Caco-2 (cell line): ENCODE measurements around the gene SLCO4A1. TPM values are rescaled to one million over a fixed set of nuclear protein-coding genes. Genes with fewer than 3 reads are reported as not detected.

Source experiments
- BruUV-seq: library from RNA; stranded (reverse); fragments of 400-500 nt; replicated peaks from 2 replicates; lab custom pipeline; 2021; lab: Mats Ljungman, UMichigan
- CTCF ChIA-PET: fragments of 300-600 bp; sonication (Branson Sonifier 250); formaldehyde crosslinking; loops from one replicate; lab custom pipeline; 2022; ENCODE audit warnings: antibody characterized with exemption; lab: Charles Lee
- POLR2A ChIA-PET: fragments of 300-600 bp; sonication (Branson Sonifier 250); formaldehyde crosslinking; loops from one replicate; lab custom pipeline; 2022; ENCODE audit warnings: antibody characterized with exemption; lab: Charles Lee
- DNase-seq, 2 experiments: peaks; one replicate each; pipeline versions ENCODE4 v3.0.0 to v3.0.0-alpha.2; 2020 to 2022
- H3K27me3 ChIP-seq: replicated peaks from 2 replicates; pipeline ENCODE4 v1.6.0; 2011; ENCODE audit warnings: low read length; ENCODE audit not compliant: control insufficient read depth, insufficient read depth
- H3K36me3 ChIP-seq: 2 replicates; pipeline ENCODE4 v1.5.1; 2011; ENCODE audit warnings: low read length; ENCODE audit not compliant: control insufficient read depth, insufficient read depth
- H3K4me1 ChIP-seq: fragments of 250-450 bp; sonication (Bioruptor Pico); 2 replicates; pipeline ENCODE4 v1.5.1; 2020; ENCODE audit warnings: mild to moderate bottlenecking
- H3K4me3 ChIP-seq: 2 replicates; pipeline ENCODE4 v1.5.1; 2011; ENCODE audit warnings: low read depth, mild to moderate bottlenecking, control low read depth, low read length
- H3K9me3 ChIP-seq: fragments of 250-450 bp; sonication (Bioruptor Pico); 2 replicates; pipeline ENCODE4 v1.5.1; 2020; ENCODE audit warnings: mild to moderate bottlenecking, moderate library complexity
- H3K27ac Mint-ChIP-seq: one replicate; pipeline ENCODE4 v1.8.0; 2022; ENCODE audit warnings: mixed read lengths; ENCODE audit not compliant: unreplicated experiment
- H3K27me3 Mint-ChIP-seq: one replicate; pipeline ENCODE4 v1.8.0; 2022; ENCODE audit warnings: mixed read lengths; ENCODE audit not compliant: insufficient read depth, unreplicated experiment
- H3K36me3 Mint-ChIP-seq: one replicate; pipeline ENCODE4 v1.8.0; 2022; ENCODE audit warnings: mild to moderate bottlenecking, mixed read lengths; ENCODE audit not compliant: insufficient read depth, unreplicated experiment
- H3K4me1 Mint-ChIP-seq: one replicate; pipeline ENCODE4 v1.8.0; 2022; ENCODE audit warnings: low read depth, mixed read lengths; ENCODE audit not compliant: unreplicated experiment
- H3K4me3 Mint-ChIP-seq: one replicate; pipeline ENCODE4 v1.8.0; 2022; ENCODE audit warnings: mild to moderate bottlenecking, moderate library complexity, mixed read lengths; ENCODE audit not compliant: unreplicated experiment
- H3K9me3 Mint-ChIP-seq: one replicate; pipeline ENCODE4 v1.8.0; 2022; ENCODE audit warnings: mixed read lengths; ENCODE audit not compliant: unreplicated experiment
- CTCF ChIP-seq, 2 experiments: fragments of 200-600 bp in 1 of 2; IDR thresholded peaks; 1 replicate in 1 of 2; 2 replicates in 1 of 2; pipeline versions ENCODE4 v1.5.1 to v1.8.0; 2011 to 2022; ENCODE audit warnings: antibody characterized with exemption in 1 of 2, control low read depth in 1 of 2, inconsistent platforms in 1 of 2, low read depth in 1 of 2, low read length in 1 of 2, mild to moderate bottlenecking in 1 of 2, moderate library complexity in 1 of 2; ENCODE audit not compliant: insufficient read depth in 1 of 2, severe bottlenecking in 1 of 2, unreplicated experiment in 1 of 2
- intact Hi-C: fragments of 100-400 bp; cut with micrococcal nuclease; formaldehyde crosslinking; loops from one replicate; pipeline ENCODE4 v1.10.0; 2022; ENCODE audit not compliant: unreplicated experiment
- total RNA-seq: library from RNA; stranded (reverse); gene quantifications from 2 replicates; pipeline ENCODE4 v1.2.3, GENCODE V29; 2022

SLCO4A1 gene
- total RNA-seq, 1 experiment from 2014 or later, result 18.7 TPM

DNA sequence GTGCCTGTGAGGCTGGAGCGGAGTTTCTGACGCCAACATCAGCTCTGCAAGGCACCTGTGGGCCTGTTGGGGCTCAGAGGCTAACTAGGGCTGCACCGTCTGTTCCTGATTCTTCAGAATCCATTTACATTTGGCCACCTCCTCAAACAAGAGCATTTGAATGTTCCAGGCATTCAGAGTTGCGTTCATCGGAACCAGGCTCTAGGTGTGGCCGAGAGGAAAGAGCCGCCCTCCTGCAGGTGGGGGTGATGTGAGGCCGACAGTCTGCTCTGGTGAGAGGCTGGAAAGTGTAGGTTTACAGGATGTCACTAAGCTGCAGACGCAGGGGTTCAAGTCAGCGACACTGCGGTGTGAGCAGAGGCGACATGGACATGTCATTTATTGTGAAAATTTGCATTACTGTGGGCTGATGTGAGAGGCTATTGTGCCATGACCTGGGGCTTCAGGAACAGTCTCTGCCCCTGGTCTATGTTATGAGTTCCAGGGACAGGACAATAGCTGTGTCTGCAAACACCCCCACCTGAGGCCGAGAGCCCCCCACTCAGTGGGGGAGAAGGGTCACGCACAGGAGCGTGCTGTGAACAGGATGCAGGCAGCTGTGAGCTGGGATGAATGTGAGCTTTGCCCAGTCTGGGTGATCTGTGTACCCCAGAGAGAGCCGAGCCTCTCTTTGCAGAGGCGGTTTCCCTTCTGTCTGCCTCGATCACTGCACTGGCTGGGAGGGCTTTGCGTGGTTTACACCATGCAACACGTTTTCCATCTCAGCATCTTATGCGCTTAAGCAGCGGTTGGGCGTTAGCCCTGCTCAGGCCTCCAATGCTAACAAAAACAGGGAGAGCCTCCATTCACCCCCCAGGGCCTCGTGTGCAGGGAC is 21.1 kb downstream of the SLCO4A1 start:
- TF ChIP-seq CTCF (IDR thresholded peaks at IDR 0.05; ENCODE audit: insufficient read depth in 1 of 2, low read depth in 1 of 2, low read length in 1 of 2, severe bottlenecking in 1 of 2, unreplicated experiment in 1 of 2), result peak in 1 of 2 experiments; percentile 11
- H3K36me3 Mint-ChIP-seq, result peaks cover 4% of the 10 kb centered on the region
- no peak for DNase-seq
- Histone ChIP-seq H3K27me3 (no peaks in the 10 kb centered on the region), H3K9me3 (no peaks in the 10 kb centered on the region), H3K4me3 (no peak overlapping the region), H3K36me3 (no peaks in the 10 kb centered on the region), H3K4me1 (no peaks in the 10 kb centered on the region)
- no peaks in the 10 kb centered on the region for H3K27me3 Mint-ChIP-seq
- POLR2A ChIA-PET, result no interaction called here
- H3K4me3 Mint-ChIP-seq, result no peak overlapping the region
- no peak overlapping the region for H3K27ac Mint-ChIP-seq
- CTCF ChIA-PET, result interaction anchor here (0.5 to 1.4 kb wide), 3 partner anchors 23 to 142 kb away, joined by 3 to 4 read pairs (median 3); no protein-coding TSS in a partner anchor
- H3K9me3 Mint-ChIP-seq, result no peaks in the 10 kb centered on the region
- intact Hi-C loops, result no loop called here
- H3K4me1 Mint-ChIP-seq, result no peaks in the 10 kb centered on the region
- BruUV-seq, result no TSS peak

GRCh38 chr20:62664019-62664971 is 22.0 kb downstream of the SLCO4A1 start:
- H3K27me3 ChIP-seq, result no peaks in the 10 kb centered on the region
- no peak for DNase-seq
- H3K9me3 ChIP-seq, result no peaks in the 10 kb centered on the region
- H3K4me1 ChIP-seq, result no peaks in the 10 kb centered on the region
- Mint-ChIP-seq H3K27me3 (no peaks in the 10 kb centered on the region), H3K36me3 (peaks cover 4% of the 10 kb centered on the region), H3K4me1 (no peaks in the 10 kb centered on the region), H3K4me3 (no peak overlapping the region), H3K9me3 (no peaks in the 10 kb centered on the region), H3K27ac (no peak overlapping the region)
- no TSS peak for BruUV-seq
- intact Hi-C loops, result no loop called here
- CTCF ChIA-PET, result interaction anchor here (0.6 to 1.7 kb wide), 6 partner anchors 22 to 164 kb away, joined by 3 to 5 read pairs (median 4); no protein-coding TSS in a partner anchor
- POLR2A ChIA-PET, result no interaction called here
- no peaks in the 10 kb centered on the region for H3K36me3 ChIP-seq
- no peak overlapping the region for H3K4me3 ChIP-seq
- no peak for TF ChIP-seq CTCF (IDR thresholded peaks at IDR 0.05; ENCODE audit: insufficient read depth in 1 of 2, low read depth in 1 of 2, low read length in 1 of 2, severe bottlenecking in 1 of 2, unreplicated experiment in 1 of 2)
